Large intestine (tissue), 3 donors: ENCODE measurements around the gene UFD1. TPM values are rescaled to one million over a fixed set of nuclear protein-coding genes. Genes with fewer than 3 reads are reported as not detected.

ENCODE experiments used
- DNase-seq, 2 donors: peaks; one replicate each; pipeline versions ENCODE4 v3.0.0 to v3.0.0-alpha.2; 2013
- H3K27ac ChIP-seq: one replicate; pipeline ENCODE4 v1.5.1; 2013; ENCODE audit warnings: low read length
- H3K27me3 ChIP-seq: 2 replicates; pipeline ENCODE4 v1.6.1; 2013; ENCODE audit warnings: low read length; ENCODE audit not compliant: control insufficient read depth, insufficient read depth
- H3K36me3 ChIP-seq: 2 replicates; pipeline ENCODE4 v1.6.1; 2013; ENCODE audit warnings: low read length; ENCODE audit not compliant: control insufficient read depth, insufficient read depth
- H3K4me1 ChIP-seq: one replicate; pipeline ENCODE4 v1.6.1; 2013; ENCODE audit warnings: low read length; ENCODE audit not compliant: control insufficient read depth, insufficient read depth
- H3K4me3 ChIP-seq: one replicate; pipeline ENCODE4 v1.5.1; 2013; ENCODE audit warnings: low read length
- H3K9me3 ChIP-seq: one replicate; pipeline ENCODE4 v1.6.1; 2013; ENCODE audit warnings: mild to moderate bottlenecking, low read depth, low read length, moderate library complexity; ENCODE audit not compliant: control insufficient read depth
- WGBS: methylation state at CpG from one replicate; pipeline ENCODE4 v1.1.5; 2013; ENCODE audit warnings: low lambda C conversion rate; ENCODE audit not compliant: insufficient coverage; 5-methylcytosine and 5-hydroxymethylcytosine counted together
- polyA plus RNA-seq: library from polyadenylated mRNA; unstranded; fragments of 120-200 nt; gene quantifications from one replicate; pipeline ENCODE4 v1.2.1, GENCODE V29; 2013

Gene UFD1
- polyA plus RNA-seq, 1 donor = 51.1 TPM

DNA sequence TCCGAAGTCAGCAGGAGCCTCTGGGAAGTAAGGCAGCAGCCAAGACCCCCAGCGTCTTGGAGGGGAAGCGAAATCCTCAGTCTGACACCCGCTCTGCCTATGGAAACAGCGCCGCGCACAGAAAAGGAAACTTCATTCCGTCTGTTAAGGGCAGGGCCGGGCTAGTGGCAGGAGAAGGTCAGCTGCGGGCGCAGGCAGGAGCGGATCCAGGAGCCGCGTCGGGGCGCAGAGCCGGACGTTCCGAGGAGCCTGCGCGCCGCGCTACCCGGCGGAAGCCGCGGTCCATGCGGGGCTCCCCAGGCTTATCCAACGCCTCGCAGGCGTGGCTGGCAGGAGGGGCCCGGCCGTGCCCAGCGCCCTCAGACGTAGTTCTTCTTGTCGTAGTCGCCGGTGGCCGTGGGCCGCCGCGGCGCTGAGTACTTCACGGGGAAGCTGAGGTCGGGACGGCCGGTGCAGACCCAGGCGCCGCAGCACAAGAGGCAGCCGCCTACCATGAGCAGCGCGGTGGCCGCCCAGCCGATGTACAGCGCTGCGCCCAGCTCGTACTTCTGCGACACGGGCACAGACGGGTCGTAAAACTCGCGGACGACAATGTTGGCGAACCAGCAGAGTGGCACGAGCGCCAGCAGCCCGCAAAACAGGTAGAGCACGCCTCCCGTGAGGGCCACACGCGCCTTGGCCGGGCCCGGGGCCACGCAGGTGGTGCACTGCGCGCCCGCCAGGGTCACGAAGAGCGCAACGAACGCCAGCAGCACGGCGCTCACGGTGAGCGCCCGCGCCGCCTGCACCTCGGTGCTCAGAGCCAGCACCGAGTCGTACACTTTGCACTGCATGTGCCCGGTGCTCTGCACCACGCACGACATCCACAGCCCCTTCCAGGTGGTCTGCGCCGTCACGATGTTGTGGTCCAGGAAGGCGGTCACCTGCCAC lies 44.5 kb upstream of the UFD1 start:
- Histone ChIP-seq H3K36me3 (peaks cover 2% of the 10 kb centered on the region), H3K4me1 (peaks cover 3% of the 10 kb centered on the region), H3K4me3 (peak overlapping the region; percentile 11), H3K27me3 (peaks cover 47% of the 10 kb centered on the region), H3K9me3 (no peaks in the 10 kb centered on the region), H3K27ac (no peak overlapping the region)
- WGBS = no CpG with 5 or more reads among the region's 99 CpGs
- peak in 1 of 2 donors; percentile 36 for DNase-seq

DNA sequence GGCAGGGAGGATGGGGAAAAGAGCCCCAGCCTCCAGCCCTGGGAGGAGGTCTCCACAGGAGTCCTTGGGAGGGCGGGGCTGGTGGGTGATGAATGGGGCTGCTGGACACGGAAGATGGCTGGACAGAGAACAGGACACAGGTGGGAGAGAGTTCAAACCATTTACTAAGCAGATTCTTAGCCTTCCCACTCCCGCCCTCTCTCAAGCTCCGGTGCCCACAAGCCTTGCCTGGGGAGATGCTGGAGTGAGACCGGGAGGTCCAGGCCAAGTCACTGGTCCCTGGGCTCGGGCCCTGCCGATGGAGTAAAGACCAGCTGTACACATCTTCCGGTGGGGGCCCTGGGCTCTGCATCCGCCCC lies 43.9 kb upstream of the UFD1 start:
- WGBS = no CpG with 5 or more reads among the region's 9 CpGs
- H3K4me3 ChIP-seq = peak overlapping the region; percentile 11
- H3K27me3 ChIP-seq = peaks cover 47% of the 10 kb centered on the region

DNA sequence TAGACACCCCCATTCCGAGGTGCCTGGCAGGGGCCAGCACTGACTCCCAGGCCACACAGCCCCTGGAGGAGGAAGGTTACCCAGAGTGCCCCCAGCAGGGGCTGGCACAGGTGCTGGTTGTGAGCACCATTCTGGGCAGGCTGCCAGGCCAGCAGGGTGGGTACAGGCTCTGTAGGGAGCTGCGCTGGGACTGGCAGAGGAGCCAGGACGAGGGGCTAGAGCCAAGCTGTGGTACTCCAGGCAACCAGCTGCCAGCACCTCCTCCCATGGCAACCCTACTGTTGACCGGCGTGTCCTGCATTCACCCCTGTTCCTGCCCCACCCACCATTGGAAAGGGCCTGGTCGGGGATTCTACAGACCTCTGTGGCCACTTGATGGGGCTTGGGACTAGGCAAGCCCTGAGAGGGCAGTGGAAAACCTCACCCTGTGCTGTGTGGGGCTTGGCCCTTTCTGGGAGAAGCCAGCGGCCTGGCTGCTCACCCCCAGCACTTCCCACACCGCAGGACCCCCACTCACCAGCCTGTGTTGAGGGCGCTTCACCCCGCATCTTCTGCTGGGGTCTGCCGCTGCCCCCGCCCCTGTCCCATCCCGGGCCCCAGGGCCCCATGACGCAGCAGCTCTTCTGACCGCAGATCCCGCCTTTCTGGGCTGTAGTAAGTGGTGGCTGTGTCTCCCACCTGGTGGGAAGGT lies 43.3 kb upstream of the UFD1 start:
- Histone ChIP-seq H3K4me1 (peaks cover 3% of the 10 kb centered on the region), H3K27ac (no peak overlapping the region), H3K9me3 (no peaks in the 10 kb centered on the region), H3K36me3 (peaks cover 2% of the 10 kb centered on the region), H3K4me3 (peak overlapping the region; percentile 11), H3K27me3 (peaks cover 47% of the 10 kb centered on the region)
- WGBS = no CpG with 5 or more reads among the region's 16 CpGs
- DNase-seq = no peak

More for the DNA sequence above, 43.9 kb upstream of the UFD1 start:
- Histone ChIP-seq H3K4me1 (peaks cover 3% of the 10 kb centered on the region), H3K36me3 (peaks cover 2% of the 10 kb centered on the region), H3K27ac (no peak overlapping the region), H3K9me3 (no peaks in the 10 kb centered on the region)
- DNase-seq = no peak

DNA sequence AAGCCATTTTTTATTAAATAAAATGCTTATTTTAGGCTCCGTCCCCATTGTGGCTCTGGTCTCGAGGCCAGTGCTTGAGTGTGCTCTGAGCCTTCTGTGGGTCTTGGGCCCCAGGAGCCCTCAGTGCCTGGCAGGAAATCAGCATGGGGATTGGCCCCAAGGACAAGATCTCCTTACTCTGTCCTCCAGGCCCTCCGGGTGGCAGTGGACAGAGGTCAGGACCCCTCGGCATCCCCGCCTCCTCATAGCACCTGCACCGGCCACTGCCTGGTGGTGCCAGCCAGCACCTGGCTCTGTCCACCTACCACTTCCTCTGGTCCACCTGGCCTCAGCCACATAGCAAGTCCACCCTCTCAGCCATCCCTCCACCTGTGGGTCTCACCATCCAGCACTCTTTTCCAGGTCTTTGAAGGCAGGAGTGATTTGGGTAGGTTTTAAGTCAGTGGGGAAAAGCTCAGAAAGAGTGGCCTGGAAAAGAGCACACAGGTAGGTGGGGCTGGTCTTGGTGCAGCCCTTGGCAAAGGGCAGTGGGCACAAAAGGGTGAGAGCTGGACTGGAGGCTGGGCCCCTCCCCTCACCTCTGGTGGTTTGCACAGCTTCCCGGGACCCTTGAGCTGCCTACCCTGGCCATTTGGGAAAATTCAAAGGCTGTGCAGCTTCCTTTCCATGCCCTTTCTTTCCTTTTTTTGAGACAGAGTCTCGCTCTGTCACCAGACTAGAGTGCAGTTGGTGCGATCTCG lies 41.7 kb upstream of the UFD1 start:
- 100% methylated on average over 1 of the region's 10 CpGs for WGBS
- H3K4me3 ChIP-seq = no peak overlapping the region
- no peak for DNase-seq

DNA sequence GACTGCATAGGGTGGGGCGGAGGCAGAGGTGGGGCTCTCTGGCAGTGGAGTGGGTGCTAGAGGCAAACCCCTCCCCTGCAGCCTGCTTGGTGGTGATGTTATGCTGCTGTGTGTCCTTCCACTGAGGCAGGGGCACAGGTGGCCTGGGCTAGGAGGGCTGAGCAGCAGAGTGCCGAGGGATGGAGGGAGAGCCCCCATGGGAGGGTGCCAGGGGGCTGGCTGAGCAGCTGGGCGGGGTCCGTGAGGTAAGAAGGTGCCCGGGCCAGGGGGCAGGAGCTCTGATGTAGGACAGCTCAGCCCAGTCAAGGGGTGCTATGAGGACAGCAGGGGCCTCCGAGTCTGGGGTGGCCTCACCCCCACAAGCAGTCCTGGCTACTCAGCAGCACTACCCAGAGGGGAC lies 41.0 kb upstream of the UFD1 start:
- Histone ChIP-seq H3K27me3 (peaks cover 30% of the 10 kb centered on the region), H3K4me3 (no peak overlapping the region), H3K9me3 (no peaks in the 10 kb centered on the region), H3K27ac (no peak overlapping the region), H3K4me1 (peaks cover 3% of the 10 kb centered on the region), H3K36me3 (peaks cover 2% of the 10 kb centered on the region)
- WGBS = no CpG with 5 or more reads among the region's 6 CpGs
- DNase-seq = no peak

More for the DNA sequence above, 41.7 kb upstream of the UFD1 start:
- H3K36me3 ChIP-seq = peaks cover 2% of the 10 kb centered on the region
- peaks cover 3% of the 10 kb centered on the region for H3K4me1 ChIP-seq
- peaks cover 37% of the 10 kb centered on the region for H3K27me3 ChIP-seq
- H3K27ac ChIP-seq = no peak overlapping the region
- H3K9me3 ChIP-seq = no peaks in the 10 kb centered on the region

DNA sequence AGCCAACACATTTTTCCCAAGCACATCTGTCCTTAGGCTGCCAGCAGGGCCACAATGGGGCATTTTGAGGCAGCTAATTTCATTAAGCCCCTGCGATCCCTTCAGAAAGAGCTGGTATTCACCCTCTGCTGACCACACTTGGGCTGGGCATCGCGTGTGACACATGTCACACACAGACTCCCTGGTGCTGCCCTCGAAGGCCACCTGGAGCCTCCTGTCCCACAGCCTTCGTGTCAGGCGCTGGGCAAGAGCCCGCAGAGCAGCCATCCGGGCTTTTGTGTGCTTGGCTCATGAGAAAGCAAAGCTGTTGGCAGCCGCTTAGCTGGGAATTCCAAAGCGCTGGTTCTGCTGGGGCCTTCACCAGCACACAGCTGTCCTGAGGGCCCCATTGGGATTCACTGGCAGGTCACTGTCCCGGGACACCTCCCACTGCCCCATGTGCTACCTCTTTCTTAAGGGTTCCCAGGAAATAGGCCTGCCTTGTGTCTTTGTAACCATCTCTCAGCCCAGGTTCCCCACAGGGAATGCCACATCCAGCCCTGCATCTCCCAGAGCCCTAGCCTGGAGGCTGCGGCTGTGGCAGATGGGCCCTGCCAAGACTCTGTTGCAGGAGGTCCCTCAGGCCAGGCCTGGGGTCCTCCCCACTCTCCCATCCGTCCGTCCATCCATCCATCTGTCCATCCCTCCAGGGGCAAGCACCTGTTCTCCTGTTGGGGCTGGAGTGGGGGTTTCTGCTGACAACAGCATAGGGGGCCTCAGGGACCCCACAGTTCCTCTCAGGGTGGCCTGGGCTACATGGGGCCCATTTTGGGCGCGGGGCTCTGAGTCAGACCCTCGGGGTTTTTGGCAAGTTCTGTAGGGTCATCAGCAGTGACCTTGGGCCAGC lies 40.3 kb upstream of the UFD1 start:
- Histone ChIP-seq H3K36me3 (peaks cover 6% of the 10 kb centered on the region), H3K9me3 (no peaks in the 10 kb centered on the region), H3K4me3 (no peak overlapping the region), H3K27me3 (peaks cover 22% of the 10 kb centered on the region), H3K27ac (no peak overlapping the region), H3K4me1 (peaks cover 3% of the 10 kb centered on the region)
- no peak for DNase-seq
- WGBS = no CpG with 5 or more reads among the region's 17 CpGs

DNA sequence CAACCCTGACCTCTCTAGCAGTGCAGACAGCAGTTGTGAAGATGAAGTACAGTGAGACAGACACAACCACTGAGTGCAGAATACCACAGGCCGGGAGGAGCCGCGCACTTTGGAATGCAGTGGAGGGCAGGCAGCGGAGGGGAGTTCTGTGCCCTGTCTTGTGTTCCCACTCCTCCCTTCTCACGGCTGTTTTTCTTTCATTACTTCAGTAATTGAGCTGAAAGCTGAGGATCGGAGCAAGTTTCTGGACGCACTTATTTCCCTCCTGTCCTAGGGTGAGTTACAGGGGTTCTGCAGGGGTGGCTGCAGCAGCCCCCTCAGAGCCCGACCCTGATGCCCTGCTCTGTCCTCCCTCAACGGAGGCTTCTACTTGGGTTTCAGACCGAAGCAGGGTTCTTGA lies 39.6 kb upstream of the UFD1 start:
- Histone ChIP-seq H3K27ac (no peak overlapping the region), H3K9me3 (no peaks in the 10 kb centered on the region), H3K27me3 (peaks cover 16% of the 10 kb centered on the region), H3K4me3 (no peak overlapping the region), H3K4me1 (no peaks in the 10 kb centered on the region), H3K36me3 (peaks cover 6% of the 10 kb centered on the region)
- no peak for DNase-seq
- WGBS = no CpG with 5 or more reads among the region's 10 CpGs

DNA sequence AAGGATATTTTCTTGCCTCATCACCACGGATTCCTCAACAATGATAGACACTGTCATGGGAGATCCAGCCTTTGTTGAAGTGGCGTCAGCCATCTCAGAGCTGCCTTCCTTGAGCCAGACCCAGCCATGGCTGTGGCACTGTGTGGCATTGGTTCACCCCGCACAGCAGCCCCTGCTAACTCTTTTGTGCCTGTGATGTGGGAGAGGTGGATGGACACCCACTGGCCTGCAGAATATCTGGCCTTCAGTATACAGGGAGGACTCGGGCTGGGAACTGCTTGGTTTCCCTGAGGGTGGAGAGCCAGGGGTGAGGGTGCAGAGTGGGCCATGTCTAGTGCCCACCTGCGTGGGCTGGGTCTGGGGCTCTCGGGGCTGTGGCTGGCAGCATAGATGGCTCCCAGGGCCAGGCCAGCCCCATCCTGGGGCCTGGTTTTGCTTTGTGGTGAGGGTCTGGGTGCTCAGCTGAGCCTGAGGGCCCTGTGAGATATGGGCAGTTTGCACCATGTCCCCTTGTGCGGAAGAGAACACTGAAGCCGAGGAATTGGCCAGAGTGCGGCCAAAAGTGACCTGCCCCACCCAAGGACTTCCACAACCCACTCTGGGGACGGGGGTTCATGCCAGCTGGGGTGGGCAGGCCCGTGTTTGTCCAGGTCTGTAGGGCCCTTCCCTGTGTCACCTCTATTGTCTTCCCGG lies 39.1 kb upstream of the UFD1 start:
- no peak overlapping the region for H3K4me3 ChIP-seq
- peaks cover 6% of the 10 kb centered on the region for H3K36me3 ChIP-seq
- no peak for DNase-seq
- peaks cover 10% of the 10 kb centered on the region for H3K27me3 ChIP-seq
- H3K27ac ChIP-seq = no peak overlapping the region
- no peaks in the 10 kb centered on the region for H3K9me3 ChIP-seq
- no CpG with 5 or more reads among the region's 12 CpGs for WGBS
- H3K4me1 ChIP-seq = no peaks in the 10 kb centered on the region

DNA sequence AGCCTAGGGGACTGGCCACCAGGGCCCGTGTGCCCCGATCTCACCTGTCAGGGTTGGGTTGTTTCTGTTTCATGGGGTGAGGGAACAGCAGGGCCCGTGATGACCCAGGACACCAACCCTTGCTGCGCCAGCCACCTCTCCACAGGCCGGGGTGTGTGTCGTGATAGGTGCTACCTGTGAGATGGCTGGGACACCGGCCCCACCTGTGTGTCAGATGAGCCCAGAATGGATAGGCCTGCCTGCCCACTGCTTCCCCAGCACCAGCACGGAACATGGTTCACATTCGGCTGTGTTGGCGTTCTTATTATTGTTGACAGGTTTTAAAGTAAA lies 38.1 kb upstream of the UFD1 start:
- H3K27ac ChIP-seq = no peak overlapping the region
- DNase-seq = no peak
- no peaks in the 10 kb centered on the region for H3K9me3 ChIP-seq
- H3K4me1 ChIP-seq = no peaks in the 10 kb centered on the region
- H3K27me3 ChIP-seq = peaks cover under 1% of the 10 kb centered on the region
- H3K36me3 ChIP-seq = peaks cover 6% of the 10 kb centered on the region
- H3K4me3 ChIP-seq = no peak overlapping the region
- 83% methylated on average over 1 of the region's 10 CpGs for WGBS
